RKO (cell line): ENCODE measurements around the gene SPEG.

Source experiments
- DNase-seq: peaks from one replicate; pipeline ENCODE4 v3.0.0-alpha.2; 2016; ENCODE audit warnings: low spot score

SPEG gene

GRCh38 chr2:219533930-219534661 lies 99.5 kb downstream of the SPEG start:
- no peak for DNase-seq

GRCh38 chr2:219536425-219536824 lies 101.8 kb downstream of the SPEG start:
- DNase-seq = no peak

GRCh38 chr2:219536967-219537366 lies 102.3 kb downstream of the SPEG start:
- DNase-seq = no peak

GRCh38 chr2:219537657-219538488 lies 103.2 kb downstream of the SPEG start:
- DNase-seq = no peak

- DNase-seq = no peak
These were observed 103.9 kb downstream of the SPEG start for GRCh38 chr2:219538504-219538951.

- DNase-seq = no peak
These were observed 104.5 kb downstream of the SPEG start for GRCh38 chr2:219538956-219539788.

GRCh38 chr2:219539926-219540678 lies 105.5 kb downstream of the SPEG start:
- no peak for DNase-seq

- DNase-seq = peak; percentile 12
These were observed 106.3 kb downstream of the SPEG start for GRCh38 chr2:219540784-219541504.

- peak; percentile 77 for DNase-seq
These were observed 107.1 kb downstream of the SPEG start for GRCh38 chr2:219541611-219542180.

- DNase-seq = peak; percentile 62
These were observed 108.4 kb downstream of the SPEG start for GRCh38 chr2:219542931-219543595.

GRCh38 chr2:219543596-219544358 lies 109.1 kb downstream of the SPEG start, which contains the start of the genes CHPF and TMEM198:
CHPF (minus strand) TSS chr2:219543809; CDS start chr2:219543538, 271 bp downstream.
TMEM198 (plus strand) TSS chr2:219544028; CDS start chr2:219544728, 700 bp downstream.
- DNase-seq = peak; percentile 97

GRCh38 chr2:219544567-219544966 lies 109.9 kb downstream of the SPEG start:
- DNase-seq = no peak

- DNase-seq = no peak
These were observed 110.8 kb downstream of the SPEG start for GRCh38 chr2:219545295-219545942.

- DNase-seq = no peak
These were observed 111.3 kb downstream of the SPEG start for GRCh38 chr2:219545943-219546352.

- no peak for DNase-seq
These were observed 113.0 kb downstream of the SPEG start for GRCh38 chr2:219547621-219548020.
